ENCODE measurements around the gene CAMSAP1.

DNA sequence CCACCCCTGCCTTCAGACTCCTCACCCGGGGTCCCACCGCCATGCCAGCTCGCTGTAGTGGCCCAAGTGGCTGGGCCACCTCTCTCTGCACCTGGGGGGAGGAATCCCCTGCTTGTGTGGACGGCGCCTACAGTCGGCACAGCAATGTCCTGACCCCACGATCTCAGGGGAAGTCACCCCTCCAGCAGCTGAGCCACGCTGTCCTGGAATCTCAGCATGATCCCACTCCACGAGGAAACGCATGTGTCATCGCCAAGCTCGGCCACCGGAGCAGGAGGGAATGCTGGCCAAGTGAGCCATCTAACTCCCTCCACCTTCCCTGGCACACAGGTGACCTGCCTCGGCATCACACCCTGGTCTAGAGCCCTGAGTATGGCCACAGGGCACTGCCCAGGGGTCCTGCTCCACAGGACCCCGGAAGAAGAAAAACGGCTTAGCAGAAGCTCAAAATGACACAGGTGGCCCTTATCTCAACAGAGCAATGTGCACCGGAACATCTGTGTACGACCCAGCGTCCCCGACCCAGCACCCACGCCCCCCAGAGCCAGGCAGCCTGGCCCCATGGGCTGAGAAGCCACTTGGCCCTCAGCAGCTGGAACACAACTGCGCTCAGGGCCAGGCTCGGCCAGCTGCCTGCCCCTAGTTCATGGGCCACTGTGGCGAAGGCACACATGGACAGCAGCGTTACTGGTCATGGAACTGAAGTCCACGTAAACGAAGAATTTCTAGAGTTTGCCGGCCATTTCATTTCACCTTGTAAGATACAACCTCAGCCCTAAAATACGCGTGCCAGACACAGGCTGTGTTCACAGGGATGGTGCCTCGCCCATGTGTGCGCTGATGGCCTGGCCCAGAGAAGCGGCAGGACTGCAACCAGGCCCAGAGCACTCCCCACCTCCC, 23.4 kb upstream of the CAMSAP1 start:
- no peak for TF ChIP-seq POLR2AphosphoS5 (IDR thresholded peaks at IDR 0.05; ENCODE audit: low read depth, low read length)
- TF ChIP-seq POLR2A (IDR thresholded peaks at IDR 0.05; ENCODE audit: low read depth, low read length), result no peak
- TF ChIP-seq TAF1 (IDR thresholded peaks at IDR 0.05; ENCODE audit: borderline replicate concordance, low read depth, low read length), result no peak
